Vagina (tissue), 2 donors: ENCODE measurements around the gene HEATR5B.

ENCODE experiments used
- POLR2A ChIP-seq, 2 donors: fragments of 450-650 bp; IDR thresholded peaks; one replicate each; pipeline ENCODE4 v1.6.1; 2017; ENCODE audit warnings: antibody characterized with exemption in 2 of 2, mild to moderate bottlenecking in 2 of 2, moderate library complexity in 2 of 2
- POLR2AphosphoS5 ChIP-seq, 2 donors: sonication (generic); formaldehyde crosslinking; IDR thresholded peaks; one replicate each; pipeline ENCODE4 v1.9.0; 2017; ENCODE audit warnings: antibody characterized with exemption in 2 of 2, mild to moderate bottlenecking in 2 of 2, low read depth in 1 of 2; ENCODE audit not compliant: insufficient read depth in 1 of 2

- no peak for TF ChIP-seq POLR2A (IDR thresholded peaks at IDR 0.05)
- no peak for TF ChIP-seq POLR2AphosphoS5 (IDR thresholded peaks at IDR 0.05; ENCODE audit: insufficient read depth in 1 of 2, low read depth in 1 of 2)
Measured at GRCh38 chr2:37070931-37071330, 13.2 kb downstream of the HEATR5B start.
